K562 (cell line): ENCODE measurements around the gene ANTKMT. TPM values are rescaled to one million over a fixed set of nuclear protein-coding genes. Genes with fewer than 3 reads are reported as not detected.

Source experiments
- BRCA1 ChIP-seq, 2 experiments: fragments of 450-650 bp in 1 of 2; sonication (generic) in 1 of 2; formaldehyde crosslinking in 1 of 2; IDR thresholded peaks; 2 replicates each; pipeline versions ENCODE4 v1.5.0 to v1.6.1; 2017 to 2020; ENCODE audit warnings: mild to moderate bottlenecking in 1 of 2, missing genetic modification reagents in 1 of 2
- CAMTA2 ChIP-seq: fragments of 250-450 bp; sonication (Bioruptor Pico); conservative IDR thresholded peaks from 2 replicates; pipeline ENCODE4 v1.5.1; 2022
- CCNT2 ChIP-seq: IDR thresholded peaks from 2 replicates; pipeline ENCODE4 v1.6.1; 2011; ENCODE audit warnings: borderline replicate concordance, low read depth, mild to moderate bottlenecking, moderate library complexity, mixed read lengths, low read length; ENCODE audit not compliant: insufficient read length; ENCODE audit errors: extremely low read depth
- DPF2 ChIP-seq: fragments of 450-650 bp; IDR thresholded peaks from 2 replicates; pipeline ENCODE4 v1.6.1; 2016
- E2F6 ChIP-seq, 2 experiments: IDR thresholded peaks; 2 replicates each; pipeline ENCODE4 v1.6.1; 2011; ENCODE audit warnings: borderline replicate concordance in 1 of 2, control low read depth in 1 of 2, low read depth in 1 of 2, low read length in 1 of 2, mild to moderate bottlenecking in 1 of 2, mixed read lengths in 1 of 2, moderate library complexity in 1 of 2; ENCODE audit not compliant: insufficient read depth in 1 of 2, insufficient read length in 1 of 2, poor library complexity in 1 of 2, severe bottlenecking in 1 of 2; ENCODE audit errors: extremely low read depth in 1 of 2
- NEUROD1 ChIP-seq: fragments of 150-350 bp; IDR thresholded peaks from 2 replicates; pipeline ENCODE4 v1.6.1; 2014; ENCODE audit warnings: borderline replicate concordance, low read length, low read depth; ENCODE audit not compliant: partially characterized antibody
- NR2C2 ChIP-seq, 2 experiments: fragments of 200-800 bp in 1 of 2; sonication (Bioruptor generic) in 1 of 2; sonication (generic) in 1 of 2; formaldehyde crosslinking in 1 of 2; IDR thresholded peaks; 2 replicates each; pipeline versions ENCODE4 v1.6.1 to v1.8.0; 2016 to 2022; ENCODE audit warnings: mild to moderate bottlenecking in 1 of 2, missing compliant biosample characterization in 1 of 2, missing genetic modification characterization in 1 of 2, missing genetic modification reagents in 1 of 2
- SRSF7 ChIP-seq: fragments of 200-400 bp; formaldehyde crosslinking; optimal IDR thresholded peaks from 2 replicates; pipeline ENCODE3; 2017; ENCODE audit warnings: mild to moderate bottlenecking, low read depth, low read length
- STAT5A ChIP-seq: IDR thresholded peaks from 2 replicates; pipeline ENCODE4 v1.6.1; 2012; ENCODE audit warnings: low read length, inconsistent platforms, borderline replicate concordance
- TAF15 ChIP-seq: fragments of 200-400 bp; formaldehyde crosslinking; IDR thresholded peaks from 2 replicates; pipeline ENCODE4 v1.6.1; 2017; ENCODE audit warnings: mild to moderate bottlenecking, low read depth, low read length, moderate library complexity
- XRCC5 ChIP-seq: fragments of 200-400 bp; formaldehyde crosslinking; IDR thresholded peaks from 2 replicates; pipeline ENCODE4 v1.6.1; 2017; ENCODE audit warnings: low read depth, mild to moderate bottlenecking, low read length
- ZNF583 ChIP-seq: fragments of 250-450 bp; sonication (Bioruptor Pico); IDR thresholded peaks from 2 replicates; pipeline ENCODE4 v1.4.0; 2020
- ZNF639 ChIP-seq, 2 experiments: fragments of 200-800 bp in 1 of 2; sonication (Bioruptor generic) in 1 of 2; sonication (generic) in 1 of 2; formaldehyde crosslinking in 1 of 2; IDR thresholded peaks in 1 of 2; conservative IDR thresholded peaks in 1 of 2; 2 replicates each; pipeline versions ENCODE4 v1.5.0 to v1.6.1; 2016 to 2020; ENCODE audit warnings: missing compliant biosample characterization in 1 of 2, missing genetic modification characterization in 1 of 2, missing genetic modification reagents in 1 of 2
- ZNF780A ChIP-seq: fragments of 250-450 bp; sonication (Bioruptor Pico); IDR thresholded peaks from 2 replicates; pipeline ENCODE4 v1.5.0; 2021; ENCODE audit warnings: mild to moderate bottlenecking
- polyA plus RNA-seq, 8 experiments: library from polyadenylated mRNA; depleted of rRNA in 4 of 8; stranded (reverse) in 5 of 8; unstranded in 3 of 8; fragments of >200 nt; fragmentation: Nextera tagmentation in 2 of 8; fragmentation: Illumina TruSeq in 1 of 8; extraction: Ambion mirVana in 2 of 8; extraction: Trizol in 1 of 8; gene quantifications; 2 replicates each; pipeline versions ENCODE4 v1.2.1 to v1.2.3, GENCODE V29; 2011 to 2014; ENCODE audit warnings: inconsistent platforms in 1 of 8, missing spikeins in 1 of 8
- total RNA-seq, 7 experiments: library from RNA; depleted of rRNA in 6 of 7; stranded (reverse); fragments of >200 nt in 6 of 7; fragmentation: Illumina TruSeq in 2 of 7; extraction: Trizol in 2 of 7; gene quantifications; 2 replicates each; pipeline versions ENCODE4 v1.2.1 to v1.2.3, GENCODE V29; 2011 to 2021; ENCODE audit warnings: low replicate concordance in 1 of 7

ANTKMT gene
- total and polyA plus RNA-seq, 9 of the 15 experiments (the other 6 are each of a cell fraction or from before 2014, with no cell fraction given), result 0.58 to 217 (median 19.1) TPM

GRCh38 chr16:726438-727290 lies 5.7 kb downstream of the ANTKMT start, which contains the start of the genes CCDC78 and HAGHL (continued):
- TF ChIP-seq ZNF780A (CRISPR knock-in tag) (no peak), NEUROD1 (no peak), E2F6 (IDR thresholded peaks at IDR 0.05; ENCODE audit: borderline replicate concordance in 1 of 2, extremely low read depth in 1 of 2, insufficient read depth in 1 of 2, insufficient read length in 1 of 2, low read depth in 1 of 2, low read length in 1 of 2, poor library complexity in 1 of 2, severe bottlenecking in 1 of 2) (peak; percentile 12 to 57), CCNT2 (peak; percentile 56), DPF2 (no peak), CAMTA2 (CRISPR knock-in tag) (no peak), STAT5A (no peak), NR2C2 (CRISPR knock-in tag; IDR thresholded peaks at IDR 0.05) (no peak), NR2C2 (tag; IDR thresholded peaks at IDR 0.05) (peak; percentile 60), XRCC5 (no peak), SRSF7 (no peak), ZNF583 (no peak), BRCA1 (IDR thresholded peaks at IDR 0.05) (no peak), BRCA1 (CRISPR knock-in tag; IDR thresholded peaks at IDR 0.05) (no peak), TAF15 (peak; percentile 72; the same call in 1 of the 2 replicates), ZNF639 (CRISPR knock-in tag; conservative IDR thresholded peaks at IDR 0.05 in 1 of 2, IDR thresholded peaks at IDR 0.05 in 1 of 2) (peak in 1 of 2 experiments; percentile 79; a peak in 1 of 4 replicates)
